Endothelial cell of umbilical vein (primary cell): ENCODE measurements around the gene SUN3. TPM values are rescaled to one million over a fixed set of nuclear protein-coding genes. Genes with fewer than 3 reads are reported as not detected.

ENCODE experiments used
- BruUV-seq: library from RNA; stranded (reverse); fragments of 400-500 nt; replicated peaks from 2 replicates; lab custom pipeline; 2021; lab: Mats Ljungman, UMichigan
- CTCF ChIA-PET: fragments of 300-600, 350-600 bp; sonication (Branson Sonifier 250); formaldehyde crosslinking; loops from one replicate; lab custom pipeline; 2021; ENCODE audit warnings: antibody characterized with exemption, inconsistent platforms; lab: Charles Lee
- POLR2A ChIA-PET: fragments of 300-600, 350-600 bp; sonication (Branson Sonifier 250); formaldehyde crosslinking; loops from one replicate; lab custom pipeline; 2021; ENCODE audit warnings: antibody characterized with exemption, inconsistent platforms; lab: Charles Lee
- DNase-seq: peaks from one replicate; pipeline ENCODE4 v3.0.0-alpha.2; 2011; ENCODE audit warnings: low read depth, low spot score
- FAIRE-seq: peaks from 2 replicates; lab custom pipeline; 2011; peaks lifted over from hg19 to GRCh38; lab: Jason Lieb, UNC
- H2AFZ ChIP-seq: 2 replicates; pipeline ENCODE4 v1.6.0; 2012; ENCODE audit warnings: low read depth, low read length, control low read depth, inconsistent platforms
- H3K27ac ChIP-seq: 2 replicates; pipeline ENCODE4 v1.5.1; 2011; ENCODE audit warnings: low read depth, mild to moderate bottlenecking, control low read depth, low read length, moderate library complexity; ENCODE audit not compliant: insufficient read depth
- H3K27me3 ChIP-seq, 2 experiments: 2 replicates each; pipeline versions ENCODE4 v1.6.0 to v1.6.1; 2011; ENCODE audit warnings: low read length in 2 of 2, mixed read lengths in 1 of 2; ENCODE audit not compliant: control insufficient read depth in 2 of 2, insufficient read depth in 2 of 2
- H3K36me3 ChIP-seq, 2 experiments: 2 replicates in 1 of 2; 3 replicates in 1 of 2; pipeline ENCODE4 v1.5.1; 2011; ENCODE audit warnings: low read length in 2 of 2, mild to moderate bottlenecking in 1 of 2, moderate library complexity in 1 of 2; ENCODE audit not compliant: control insufficient read depth in 2 of 2, insufficient read depth in 2 of 2; ENCODE audit errors: extremely low read depth in 1 of 2
- H3K4me1 ChIP-seq: 3 replicates; pipeline ENCODE4 v1.5.1; 2011; ENCODE audit warnings: mild to moderate bottlenecking, low read length; ENCODE audit not compliant: control insufficient read depth, insufficient read depth; ENCODE audit errors: extremely low read depth
- H3K4me2 ChIP-seq: 2 replicates; pipeline ENCODE4 v1.6.1; 2011; ENCODE audit warnings: low read length, control low read depth, mixed read lengths; ENCODE audit not compliant: insufficient read depth
- H3K4me3 ChIP-seq, 3 experiments: fragments of 200-600 bp in 1 of 3; sonication (generic), shearing (Covaris generic) in 1 of 3; replicated peaks in 1 of 3; 2 replicates each; pipeline ENCODE4 v1.5.1; 2011 to 2016; ENCODE audit warnings: control low read depth in 3 of 3, low read length in 3 of 3, mild to moderate bottlenecking in 2 of 3, inconsistent platforms in 1 of 3, low read depth in 1 of 3, moderate library complexity in 1 of 3; ENCODE audit not compliant: insufficient read depth in 1 of 3
- H3K79me2 ChIP-seq: 2 replicates; pipeline ENCODE4 v1.6.0; 2012; ENCODE audit warnings: low read length, inconsistent platforms; ENCODE audit not compliant: control insufficient read depth, insufficient read depth
- H3K9ac ChIP-seq: replicated peaks from 2 replicates; pipeline ENCODE3; 2011; ENCODE audit warnings: low read length, control low read depth; ENCODE audit not compliant: insufficient read depth; ENCODE audit errors: extremely low read depth
- H3K9me1 ChIP-seq: replicated peaks from 3 replicates; pipeline ENCODE4 v1.6.0; 2011; ENCODE audit warnings: mild to moderate bottlenecking, low read length; ENCODE audit not compliant: control insufficient read depth, insufficient read depth; ENCODE audit errors: extremely low read depth
- H3K9me3 ChIP-seq: replicated peaks from 2 replicates; pipeline ENCODE4 v1.5.1; 2012; ENCODE audit warnings: low read length, inconsistent platforms; ENCODE audit not compliant: control insufficient read depth, insufficient read depth
- H4K20me1 ChIP-seq: replicated peaks from 2 replicates; pipeline ENCODE3; 2011; ENCODE audit warnings: mild to moderate bottlenecking, low read length; ENCODE audit not compliant: control insufficient read depth, insufficient read depth; ENCODE audit errors: extremely low read depth
- EZH2 ChIP-seq: IDR thresholded peaks from 2 replicates; pipeline ENCODE4 v1.6.1; 2012; ENCODE audit warnings: borderline replicate concordance, low read depth, mild to moderate bottlenecking, moderate library complexity, low read length, inconsistent platforms; ENCODE audit not compliant: severe bottlenecking
- FOS ChIP-seq: IDR thresholded peaks from 2 replicates; pipeline ENCODE4 v1.6.1; 2011; ENCODE audit warnings: mild to moderate bottlenecking, low read length, moderate library complexity, borderline replicate concordance; ENCODE audit not compliant: insufficient read depth
- GATA2 ChIP-seq: IDR thresholded peaks from 2 replicates; pipeline ENCODE4 v1.7.0; 2011; ENCODE audit warnings: low read depth, mild to moderate bottlenecking, moderate library complexity, mixed read lengths, low read length; ENCODE audit not compliant: insufficient read length, insufficient read depth
- JUN ChIP-seq: IDR thresholded peaks from 2 replicates; pipeline ENCODE4 v1.6.1; 2011; ENCODE audit warnings: borderline replicate concordance, low read depth; ENCODE audit not compliant: insufficient read length, insufficient read depth
- MYC ChIP-seq: IDR thresholded peaks from one replicate; pipeline ENCODE4 v1.6.1; 2011; ENCODE audit warnings: mild to moderate bottlenecking, low read depth, low read length
- POLR2A ChIP-seq: IDR thresholded peaks from 2 replicates; pipeline ENCODE4 v1.6.1; 2012; ENCODE audit warnings: low read depth, mild to moderate bottlenecking, control low read depth, low read length
- POLR2AphosphoS5 ChIP-seq: IDR thresholded peaks from 2 replicates; pipeline ENCODE4 v1.6.1; 2012; ENCODE audit warnings: low read depth, mild to moderate bottlenecking, control low read depth, low read length, moderate library complexity; ENCODE audit not compliant: insufficient read depth
- dilution Hi-C: fragments of 300-500 bp; cut with MboI; formaldehyde crosslinking; loops from one replicate; pipeline ENCODE4 v1.15.0; 2019; ENCODE audit warnings: low sequenced_read_pairs; ENCODE audit not compliant: extremely low pct_ligation_motif_present
- intact Hi-C: fragments of 100-400 bp; cut with micrococcal nuclease; formaldehyde crosslinking; loops from one replicate; pipeline ENCODE4 v1.10.0; 2022
- polyA plus RNA-seq, 4 experiments: library from polyadenylated mRNA; depleted of rRNA in 3 of 4; stranded (reverse) in 3 of 4; unstranded in 1 of 4; fragments of >200 nt; gene quantifications; 2 replicates each; pipeline versions ENCODE4 v1.2.1 to v1.2.3, GENCODE V29; 2011 to 2012; ENCODE audit warnings: missing spikeins in 1 of 4
- total RNA-seq: library from RNA; stranded (reverse); gene quantifications from 2 replicates; pipeline ENCODE4 v1.2.3, GENCODE V29; 2021
- TF ChIP-seq, protein P1 (sequence below): IDR thresholded peaks from 2 replicates; pipeline ENCODE4 v1.6.1; 2011; ENCODE audit not compliant: insufficient read depth, insufficient read length
- TF ChIP-seq, protein P2 (sequence below), 2 donors: IDR thresholded peaks; 1 replicate in 1 of 2; 2 replicates in 1 of 2; pipeline ENCODE4 v1.5.1; 2011; ENCODE audit warnings: low read length in 2 of 2, mild to moderate bottlenecking in 2 of 2, moderate library complexity in 2 of 2, control low read depth in 1 of 2, inconsistent platforms in 1 of 2, low read depth in 1 of 2; ENCODE audit not compliant: insufficient read depth in 1 of 2; ENCODE audit errors: extremely low read depth in 1 of 2

Gene SUN3
- total and polyA plus RNA-seq, 2 donors (not counting 3 experiments of a cell fraction or from before 2014, with no cell fraction given), result not detected

DNA sequence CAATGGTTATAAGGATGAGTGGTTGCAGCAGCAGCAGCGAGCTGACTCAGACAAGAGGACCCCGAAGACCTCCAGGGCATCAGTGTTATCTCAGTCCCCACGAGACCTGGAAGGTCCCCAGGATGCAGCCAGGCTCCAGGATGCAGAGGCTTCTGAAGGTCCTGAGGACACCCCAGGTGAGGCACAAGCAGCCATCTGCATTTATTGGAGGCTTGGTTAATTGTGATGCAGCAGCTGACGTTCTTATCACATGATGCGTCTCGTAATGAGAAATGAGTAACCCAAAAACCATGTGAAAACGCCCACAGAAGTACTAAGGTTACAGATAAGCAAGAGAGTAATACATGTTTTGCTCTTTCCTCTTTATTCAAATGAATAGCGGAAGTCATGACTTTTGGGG lies 23.8 kb upstream of the SUN3 start:
- no peaks in the 10 kb centered on the region for H3K36me3 ChIP-seq
- FAIRE-seq (peak; percentile 53), DNase-seq (no peak)
- dilution Hi-C loops (no loop called here), intact Hi-C loops (no loop called here)
- CTCF ChIA-PET, result interaction anchor here (1.0 to 1.8 kb wide), 3 partner anchors 10 to 108 kb away, joined by 3 to 5 read pairs (median 3); no protein-coding TSS in a partner anchor
- H4K20me1 ChIP-seq, result no peaks in the 10 kb centered on the region
- no peaks in the 10 kb centered on the region for H3K9me3 ChIP-seq
- no TSS peak for BruUV-seq
- H3K27ac ChIP-seq, result no peak overlapping the region
- H3K4me1 ChIP-seq, result no peaks in the 10 kb centered on the region
- peaks cover 0 to 2% of the 10 kb centered on the region in 2 experiments for H3K27me3 ChIP-seq
- POLR2A ChIA-PET, result interaction anchor here (1.2 kb wide), 1 partner anchor 10 kb away, joined by 3 read pairs; no protein-coding TSS in a partner anchor
- H3K4me3 ChIP-seq, result no peak overlapping the region
- H3K4me2 ChIP-seq, result no peak overlapping the region
- H3K9ac ChIP-seq, result no peak overlapping the region
- no peaks in the 10 kb centered on the region for H3K79me2 ChIP-seq
- no peak overlapping the region for H2AFZ ChIP-seq
- no peaks in the 10 kb centered on the region for H3K9me1 ChIP-seq
- TF ChIP-seq, protein P1, sequence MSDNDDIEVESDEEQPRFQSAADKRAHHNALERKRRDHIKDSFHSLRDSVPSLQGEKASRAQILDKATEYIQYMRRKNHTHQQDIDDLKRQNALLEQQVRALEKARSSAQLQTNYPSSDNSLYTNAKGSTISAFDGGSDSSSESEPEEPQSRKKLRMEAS, result no peak
- TF ChIP-seq POLR2AphosphoS5 (no peak), POLR2A (no peak), MYC (no peak), EZH2 (no peak)

DNA sequence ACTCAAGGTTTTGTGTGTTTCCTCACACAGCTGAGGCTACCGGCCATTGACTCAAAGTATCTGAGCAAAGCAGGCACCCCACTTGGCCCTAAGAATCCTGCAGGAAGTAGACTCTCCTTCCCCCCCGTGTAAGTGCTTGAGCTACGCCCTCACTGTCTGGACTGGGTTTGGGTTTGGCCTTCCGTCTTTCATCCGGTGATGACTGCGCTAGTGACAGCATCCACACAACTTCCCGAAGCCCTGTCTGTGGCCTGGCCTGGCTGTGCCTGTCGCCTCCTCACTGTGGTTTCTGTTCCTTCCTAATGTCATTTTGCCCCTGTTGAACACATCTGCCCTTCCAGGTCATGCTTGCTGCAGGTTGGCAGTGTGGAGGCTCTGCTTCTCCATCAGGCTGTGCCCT lies 20.9 kb upstream of the SUN3 start:
- TF ChIP-seq, protein P2, sequence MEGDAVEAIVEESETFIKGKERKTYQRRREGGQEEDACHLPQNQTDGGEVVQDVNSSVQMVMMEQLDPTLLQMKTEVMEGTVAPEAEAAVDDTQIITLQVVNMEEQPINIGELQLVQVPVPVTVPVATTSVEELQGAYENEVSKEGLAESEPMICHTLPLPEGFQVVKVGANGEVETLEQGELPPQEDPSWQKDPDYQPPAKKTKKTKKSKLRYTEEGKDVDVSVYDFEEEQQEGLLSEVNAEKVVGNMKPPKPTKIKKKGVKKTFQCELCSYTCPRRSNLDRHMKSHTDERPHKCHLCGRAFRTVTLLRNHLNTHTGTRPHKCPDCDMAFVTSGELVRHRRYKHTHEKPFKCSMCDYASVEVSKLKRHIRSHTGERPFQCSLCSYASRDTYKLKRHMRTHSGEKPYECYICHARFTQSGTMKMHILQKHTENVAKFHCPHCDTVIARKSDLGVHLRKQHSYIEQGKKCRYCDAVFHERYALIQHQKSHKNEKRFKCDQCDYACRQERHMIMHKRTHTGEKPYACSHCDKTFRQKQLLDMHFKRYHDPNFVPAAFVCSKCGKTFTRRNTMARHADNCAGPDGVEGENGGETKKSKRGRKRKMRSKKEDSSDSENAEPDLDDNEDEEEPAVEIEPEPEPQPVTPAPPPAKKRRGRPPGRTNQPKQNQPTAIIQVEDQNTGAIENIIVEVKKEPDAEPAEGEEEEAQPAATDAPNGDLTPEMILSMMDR (IDR thresholded peaks at IDR 0.05; ENCODE audit: extremely low read depth in 1 of 2, insufficient read depth in 1 of 2, low read depth in 1 of 2, low read length in 2 of 2), result no peak
- TF ChIP-seq POLR2AphosphoS5, result no peak
- no peak for TF ChIP-seq POLR2A
- no peak for TF ChIP-seq JUN
- TF ChIP-seq, protein P1, result no peak
- TF ChIP-seq EZH2, result no peak
- no peak for TF ChIP-seq MYC
- TF ChIP-seq GATA2, result no peak
- TF ChIP-seq FOS, result no peak
- no TSS peak for BruUV-seq
- Histone ChIP-seq H3K4me1 (no peaks in the 10 kb centered on the region), H3K27me3 (peaks cover 0 to 3% of the 10 kb centered on the region in 2 experiments), H2AFZ (no peak overlapping the region), H3K4me3 (no peak overlapping the region), H3K36me3 (no peaks in the 10 kb centered on the region), H3K27ac (no peak overlapping the region), H3K4me2 (no peak overlapping the region), H3K79me2 (no peaks in the 10 kb centered on the region), H3K9me3 (no peaks in the 10 kb centered on the region), H3K9me1 (no peaks in the 10 kb centered on the region), H4K20me1 (no peaks in the 10 kb centered on the region), H3K9ac (no peak overlapping the region)
- dilution Hi-C loops (no loop called here), intact Hi-C loops (no loop called here)
- CTCF ChIA-PET, result no interaction called here
- FAIRE-seq, result no peak
- POLR2A ChIA-PET, result no interaction called here
- no peak for DNase-seq
